22Rv1 (cell line): ENCODE measurements around the gene NOC2L.

Experiments used
- ZFX ChIP-seq: fragments of 450-650 bp; IDR thresholded peaks from 2 replicates; pipeline ENCODE4 v1.6.1; 2017; ENCODE audit warnings: antibody characterized with exemption, borderline replicate concordance
- TF ChIP-seq, protein P1 (sequence below): fragments of 450-650 bp; IDR thresholded peaks from 2 replicates; pipeline ENCODE4 v1.5.1; 2017; ENCODE audit warnings: mild to moderate bottlenecking

DNA sequence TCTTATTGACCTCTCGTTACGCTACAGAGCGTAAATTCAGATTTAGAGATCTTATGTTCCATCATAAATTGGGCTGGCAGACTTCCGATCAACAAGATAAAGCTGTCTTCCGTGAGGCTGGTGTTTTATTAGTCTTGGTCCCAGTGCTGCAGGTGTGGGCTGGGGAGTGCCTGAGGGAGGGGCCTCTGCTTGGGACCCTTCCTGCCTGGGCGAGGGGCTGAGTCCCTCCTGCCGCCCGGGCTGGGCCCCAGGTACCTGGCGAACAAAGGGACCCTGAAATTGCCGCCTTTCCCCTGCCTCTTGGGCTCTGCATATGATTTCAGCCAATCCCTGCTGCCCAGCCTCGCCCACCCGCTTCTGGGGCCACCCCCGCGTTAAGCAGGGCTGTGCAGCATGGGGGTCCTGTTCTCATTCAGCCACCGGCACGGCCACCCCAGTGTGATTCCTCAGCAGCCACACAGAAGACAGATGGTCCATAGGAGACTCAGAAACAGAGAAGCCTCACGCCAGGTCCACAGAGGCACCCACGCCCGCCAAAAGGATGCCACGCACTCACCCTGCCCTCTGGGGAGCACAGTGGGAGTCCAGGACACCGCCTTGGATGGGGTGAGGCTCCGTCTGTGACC is 41.5 kb downstream of the NOC2L start:
- TF ChIP-seq, protein P1, sequence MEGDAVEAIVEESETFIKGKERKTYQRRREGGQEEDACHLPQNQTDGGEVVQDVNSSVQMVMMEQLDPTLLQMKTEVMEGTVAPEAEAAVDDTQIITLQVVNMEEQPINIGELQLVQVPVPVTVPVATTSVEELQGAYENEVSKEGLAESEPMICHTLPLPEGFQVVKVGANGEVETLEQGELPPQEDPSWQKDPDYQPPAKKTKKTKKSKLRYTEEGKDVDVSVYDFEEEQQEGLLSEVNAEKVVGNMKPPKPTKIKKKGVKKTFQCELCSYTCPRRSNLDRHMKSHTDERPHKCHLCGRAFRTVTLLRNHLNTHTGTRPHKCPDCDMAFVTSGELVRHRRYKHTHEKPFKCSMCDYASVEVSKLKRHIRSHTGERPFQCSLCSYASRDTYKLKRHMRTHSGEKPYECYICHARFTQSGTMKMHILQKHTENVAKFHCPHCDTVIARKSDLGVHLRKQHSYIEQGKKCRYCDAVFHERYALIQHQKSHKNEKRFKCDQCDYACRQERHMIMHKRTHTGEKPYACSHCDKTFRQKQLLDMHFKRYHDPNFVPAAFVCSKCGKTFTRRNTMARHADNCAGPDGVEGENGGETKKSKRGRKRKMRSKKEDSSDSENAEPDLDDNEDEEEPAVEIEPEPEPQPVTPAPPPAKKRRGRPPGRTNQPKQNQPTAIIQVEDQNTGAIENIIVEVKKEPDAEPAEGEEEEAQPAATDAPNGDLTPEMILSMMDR = no peak
- no peak for TF ChIP-seq ZFX
